ENCODE data around the gene PRUNE2.

PRUNE2 gene

GRCh38 chr9:76796296-76796695 is 109.6 kb downstream of the PRUNE2 start:
- TF ChIP-seq TAF1 (IDR thresholded peaks at IDR 0.05; ENCODE audit: borderline replicate concordance, insufficient read depth, low read length) (no peak), REST (IDR thresholded peaks at IDR 0.05; ENCODE audit: insufficient read depth in 1 of 2, low read depth in 2 of 2, low read length in 2 of 2) (no peak), POLR2AphosphoS5 (IDR thresholded peaks at IDR 0.05; ENCODE audit: low read depth, low read length) (no peak), FOXP2 (optimal IDR thresholded peaks at IDR 0.05; ENCODE audit: borderline replicate concordance, extremely low read depth, extremely low read length, insufficient read depth) (no peak), SIN3A (IDR thresholded peaks at IDR 0.05; ENCODE audit: borderline replicate concordance, insufficient read depth, low read length) (no peak)

- TF ChIP-seq SIN3A (IDR thresholded peaks at IDR 0.05; ENCODE audit: borderline replicate concordance, insufficient read depth, low read length) (no peak), REST (IDR thresholded peaks at IDR 0.05; ENCODE audit: insufficient read depth in 1 of 2, low read depth in 2 of 2, low read length in 2 of 2) (no peak), POLR2AphosphoS5 (IDR thresholded peaks at IDR 0.05; ENCODE audit: low read depth, low read length) (no peak), TAF1 (IDR thresholded peaks at IDR 0.05; ENCODE audit: borderline replicate concordance, insufficient read depth, low read length) (no peak), FOXP2 (optimal IDR thresholded peaks at IDR 0.05; ENCODE audit: borderline replicate concordance, extremely low read depth, extremely low read length, insufficient read depth) (no peak)
Observed at GRCh38 chr9:76793784-76794431, 112.0 kb downstream of the PRUNE2 start.

- TF ChIP-seq POLR2AphosphoS5 (IDR thresholded peaks at IDR 0.05; ENCODE audit: low read depth, low read length) (no peak), FOXP2 (optimal IDR thresholded peaks at IDR 0.05; ENCODE audit: borderline replicate concordance, extremely low read depth, extremely low read length, insufficient read depth) (no peak), TAF1 (IDR thresholded peaks at IDR 0.05; ENCODE audit: borderline replicate concordance, insufficient read depth, low read length) (no peak), SIN3A (IDR thresholded peaks at IDR 0.05; ENCODE audit: borderline replicate concordance, insufficient read depth, low read length) (no peak), REST (IDR thresholded peaks at IDR 0.05; ENCODE audit: insufficient read depth in 1 of 2, low read depth in 2 of 2, low read length in 2 of 2) (no peak)
Observed at GRCh38 chr9:76789840-76790239, 116.1 kb downstream of the PRUNE2 start.

GRCh38 chr9:76787677-76788076 is 118.2 kb downstream of the PRUNE2 start:
- TF ChIP-seq TAF1 (IDR thresholded peaks at IDR 0.05; ENCODE audit: borderline replicate concordance, insufficient read depth, low read length) (no peak), SIN3A (IDR thresholded peaks at IDR 0.05; ENCODE audit: borderline replicate concordance, insufficient read depth, low read length) (no peak), FOXP2 (optimal IDR thresholded peaks at IDR 0.05; ENCODE audit: borderline replicate concordance, extremely low read depth, extremely low read length, insufficient read depth) (no peak), POLR2AphosphoS5 (IDR thresholded peaks at IDR 0.05; ENCODE audit: low read depth, low read length) (no peak), REST (IDR thresholded peaks at IDR 0.05; ENCODE audit: insufficient read depth in 1 of 2, low read depth in 2 of 2, low read length in 2 of 2) (no peak)
